Astrocyte of the spinal cord (primary cell): Measurements from ENCODE around the gene TBC1D1.

Experiments
- DNase-seq: peaks from one replicate; pipeline ENCODE4 v3.0.0; 2011; ENCODE audit warnings: low read depth, low spot score
- H3K4me3 ChIP-seq: 2 replicates; pipeline ENCODE4 v1.5.1; 2011; ENCODE audit warnings: low read depth, mild to moderate bottlenecking, low read length, moderate library complexity
- CTCF ChIP-seq: IDR thresholded peaks from 2 replicates; pipeline ENCODE4 v1.5.1; 2012; ENCODE audit warnings: low read depth, mild to moderate bottlenecking, low read length, inconsistent platforms
- in situ Hi-C: cut with HindIII; loops from 2 replicates; pipeline ENCODE4 v1.10.0; 2017; ENCODE audit warnings: low sequenced_read_pairs

Gene TBC1D1

GRCh38 chr4:38084877-38085711 lies 194.2 kb downstream of the TBC1D1 start:
- H3K4me3 ChIP-seq, result no peak overlapping the region
- in situ Hi-C loops, result no loop called here
- no peak for DNase-seq
- no peak for TF ChIP-seq CTCF

GRCh38 chr4:38085751-38086150 lies 194.9 kb downstream of the TBC1D1 start:
- in situ Hi-C loops, result no loop called here
- H3K4me3 ChIP-seq, result no peak overlapping the region
- TF ChIP-seq CTCF, result no peak
- DNase-seq, result no peak

- DNase-seq, result no peak
- in situ Hi-C loops, result no loop called here
- TF ChIP-seq CTCF, result no peak
- H3K4me3 ChIP-seq, result no peak overlapping the region
Measured at GRCh38 chr4:38086151-38086848, 195.4 kb downstream of the TBC1D1 start.

GRCh38 chr4:38086849-38087226 lies 196.0 kb downstream of the TBC1D1 start:
- no peak overlapping the region for H3K4me3 ChIP-seq
- no peak for DNase-seq
- TF ChIP-seq CTCF, result no peak
- in situ Hi-C loops, result no loop called here

GRCh38 chr4:38088321-38088720 lies 197.4 kb downstream of the TBC1D1 start:
- no peak overlapping the region for H3K4me3 ChIP-seq
- no peak for DNase-seq
- in situ Hi-C loops, result no loop called here
- TF ChIP-seq CTCF, result no peak

GRCh38 chr4:38089961-38090360 lies 199.1 kb downstream of the TBC1D1 start:
- no peak for TF ChIP-seq CTCF
- H3K4me3 ChIP-seq, result no peak overlapping the region
- in situ Hi-C loops, result no loop called here
- DNase-seq, result no peak
